Measurements from ENCODE around the gene MIB2.
"Not testable (repeated sequence)": the region's sequence is repeated elsewhere in the genome, so short reads cannot be mapped to it uniquely, and the experiment has no call there.

Gene MIB2

DNA sequence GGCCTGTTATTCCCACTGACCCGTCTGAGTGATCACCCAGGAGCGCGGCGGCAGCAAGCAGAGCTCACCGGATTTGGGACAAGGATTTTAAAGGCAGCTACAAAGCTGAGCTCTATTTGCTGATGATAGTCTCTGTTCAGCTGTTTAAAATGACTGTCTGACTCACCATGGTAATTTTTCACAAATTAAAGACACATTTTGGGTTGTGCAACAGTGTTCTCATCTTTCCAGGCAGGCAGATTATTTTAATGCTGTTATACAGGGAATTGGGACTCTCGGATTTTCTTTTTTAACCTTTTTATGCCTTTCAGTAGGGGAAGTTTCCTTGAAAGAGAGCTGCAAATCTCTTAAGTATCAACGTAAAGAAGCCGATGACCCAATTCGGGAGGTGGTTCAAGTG is 47.1 kb downstream of the MIB2 start:
- H3K36me3 ChIP-seq (ENCODE audit: insufficient read depth, low read length), result peaks cover 13% of the 10 kb centered on the region
- not testable (repeated sequence) for H3K9me3 ChIP-seq (replicated peaks; ENCODE audit: low read length); H3K4me3 ChIP-seq (ENCODE audit: low read length); H3K4me1 ChIP-seq (ENCODE audit: control insufficient read depth, insufficient read depth, low read length); H3K9ac ChIP-seq (ENCODE audit: low read depth, low read length); H3K27me3 ChIP-seq (ENCODE audit: control insufficient read depth, insufficient read depth, low read length)
- peak overlapping the region; percentile 39 for H3K4me2 ChIP-seq (ENCODE audit: low read length)

GRCh38 chr1:1662830-1663560 is 47.7 kb downstream of the MIB2 start:
- not testable (repeated sequence) for H3K4me3 ChIP-seq (ENCODE audit: low read length); H3K9me3 ChIP-seq (replicated peaks; ENCODE audit: low read length); H3K27me3 ChIP-seq (ENCODE audit: control insufficient read depth, insufficient read depth, low read length); H3K4me1 ChIP-seq (ENCODE audit: control insufficient read depth, insufficient read depth, low read length); H3K9ac ChIP-seq (ENCODE audit: low read depth, low read length)
- peak overlapping the region; percentile 39 for H3K4me2 ChIP-seq (ENCODE audit: low read length)
- H3K36me3 ChIP-seq (ENCODE audit: insufficient read depth, low read length), result peaks cover 13% of the 10 kb centered on the region

DNA sequence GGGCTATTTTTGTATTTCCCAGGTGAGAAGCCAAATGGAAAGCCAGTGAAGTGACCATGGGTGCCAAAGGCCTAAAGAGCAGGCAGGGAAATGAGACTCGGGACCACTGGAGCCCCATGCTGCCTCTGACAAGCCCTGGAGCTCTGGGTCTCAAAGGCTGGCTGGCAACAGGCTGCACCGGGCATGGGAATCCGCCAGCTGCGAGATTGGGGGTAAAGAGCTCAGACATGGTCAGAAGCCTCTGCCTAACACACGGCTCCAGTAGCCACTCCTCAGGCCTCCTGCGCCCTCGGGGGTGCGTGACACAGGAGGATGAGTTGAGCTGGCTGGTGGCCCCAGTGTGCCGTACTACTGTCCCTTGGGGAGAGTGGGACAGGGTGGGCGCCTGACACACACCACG is 49.0 kb downstream of the MIB2 start:
- H3K36me3 ChIP-seq (ENCODE audit: insufficient read depth, low read length), result peaks cover 13% of the 10 kb centered on the region
- not testable (repeated sequence) for H3K9me3 ChIP-seq (replicated peaks; ENCODE audit: low read length); H3K27me3 ChIP-seq (ENCODE audit: control insufficient read depth, insufficient read depth, low read length); H3K4me1 ChIP-seq (ENCODE audit: control insufficient read depth, insufficient read depth, low read length); H3K4me2 ChIP-seq (ENCODE audit: low read length); H3K9ac ChIP-seq (ENCODE audit: low read depth, low read length); H3K4me3 ChIP-seq (ENCODE audit: low read length)

GRCh38 chr1:1664941-1665814 is 49.9 kb downstream of the MIB2 start:
- no peak overlapping the region for H3K9ac ChIP-seq (ENCODE audit: low read depth, low read length)
- H3K27me3 ChIP-seq (ENCODE audit: control insufficient read depth, insufficient read depth, low read length), result no peaks in the 10 kb centered on the region
- H3K9me3 ChIP-seq (replicated peaks; ENCODE audit: low read length), result no peaks in the 10 kb centered on the region
- no peak overlapping the region for H3K4me3 ChIP-seq (ENCODE audit: low read length)
- H3K4me1 ChIP-seq (ENCODE audit: control insufficient read depth, insufficient read depth, low read length), result peaks cover 9% of the 10 kb centered on the region
- H3K4me2 ChIP-seq (ENCODE audit: low read length), result no peak overlapping the region
- peaks cover 20% of the 10 kb centered on the region for H3K36me3 ChIP-seq (ENCODE audit: insufficient read depth, low read length)

GRCh38 chr1:1665815-1666251 is 50.5 kb downstream of the MIB2 start:
- H3K4me2 ChIP-seq (ENCODE audit: low read length), result no peak overlapping the region
- H3K4me3 ChIP-seq (ENCODE audit: low read length), result no peak overlapping the region
- H3K9ac ChIP-seq (ENCODE audit: low read depth, low read length), result no peak overlapping the region
- peaks cover 21% of the 10 kb centered on the region for H3K36me3 ChIP-seq (ENCODE audit: insufficient read depth, low read length)
- no peaks in the 10 kb centered on the region for H3K27me3 ChIP-seq (ENCODE audit: control insufficient read depth, insufficient read depth, low read length)
- H3K9me3 ChIP-seq (replicated peaks; ENCODE audit: low read length), result no peaks in the 10 kb centered on the region
- H3K4me1 ChIP-seq (ENCODE audit: control insufficient read depth, insufficient read depth, low read length), result peaks cover 9% of the 10 kb centered on the region

GRCh38 chr1:1666526-1666925 is 51.2 kb downstream of the MIB2 start:
- no peaks in the 10 kb centered on the region for H3K27me3 ChIP-seq (ENCODE audit: control insufficient read depth, insufficient read depth, low read length)
- H3K4me1 ChIP-seq (ENCODE audit: control insufficient read depth, insufficient read depth, low read length), result peaks cover 5% of the 10 kb centered on the region
- H3K9ac ChIP-seq (ENCODE audit: low read depth, low read length), result no peak overlapping the region
- H3K9me3 ChIP-seq (replicated peaks; ENCODE audit: low read length), result no peaks in the 10 kb centered on the region
- H3K4me3 ChIP-seq (ENCODE audit: low read length), result no peak overlapping the region
- H3K36me3 ChIP-seq (ENCODE audit: insufficient read depth, low read length), result peaks cover 28% of the 10 kb centered on the region
- H3K4me2 ChIP-seq (ENCODE audit: low read length), result no peak overlapping the region

DNA sequence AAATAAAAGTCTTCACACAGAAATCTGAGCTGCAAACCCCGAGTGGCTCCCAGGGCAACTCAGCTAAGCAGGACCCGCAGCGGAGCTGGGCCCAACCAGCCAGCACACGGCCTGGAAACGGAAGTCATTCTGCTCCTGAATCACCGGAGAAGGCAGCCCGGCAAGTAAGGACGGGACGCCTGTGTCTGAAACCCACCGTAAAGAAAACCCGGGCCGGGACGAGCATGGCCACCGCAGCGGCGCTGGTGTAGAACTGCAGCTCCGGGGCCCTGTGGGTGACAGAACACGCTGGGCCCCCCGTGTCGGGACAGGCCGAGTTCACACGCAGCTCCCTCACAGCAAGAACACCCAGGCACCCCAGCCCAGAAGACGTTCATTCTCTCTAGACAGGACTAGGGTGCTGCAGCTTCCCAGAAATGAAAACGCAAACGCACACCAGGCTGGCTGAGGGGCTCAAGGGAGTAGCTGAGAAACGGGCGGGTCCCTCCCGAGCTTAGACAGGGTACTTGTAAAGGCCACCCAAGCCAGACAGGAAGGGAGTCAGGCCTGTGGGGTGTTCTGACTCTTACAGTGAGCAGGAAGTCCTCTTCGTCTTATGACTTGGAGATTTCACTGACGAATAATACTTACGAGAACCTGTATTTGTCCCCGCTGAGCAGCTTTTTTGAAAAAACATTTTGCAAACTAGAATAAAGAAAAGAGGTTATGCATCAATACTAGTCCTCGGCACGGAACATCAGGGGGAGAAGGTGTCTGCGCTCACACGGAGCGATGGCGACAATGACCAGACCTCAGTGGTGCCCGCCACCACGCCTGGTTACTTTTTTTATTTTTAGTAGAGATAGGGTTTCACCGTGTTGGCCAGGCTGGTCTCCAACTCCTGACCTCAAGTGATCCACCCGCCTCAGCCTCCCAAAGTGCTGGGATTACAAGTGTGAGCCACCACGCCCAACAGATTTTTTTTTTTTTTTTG is 54.5 kb downstream of the MIB2 start:
- H3K4me3 ChIP-seq (ENCODE audit: low read length), result no peak overlapping the region
- H3K36me3 ChIP-seq (ENCODE audit: insufficient read depth, low read length), result peaks cover 37% of the 10 kb centered on the region
- no peaks in the 10 kb centered on the region for H3K27me3 ChIP-seq (ENCODE audit: control insufficient read depth, insufficient read depth, low read length)
- no peak overlapping the region for H3K4me2 ChIP-seq (ENCODE audit: low read length)
- H3K9me3 ChIP-seq (replicated peaks; ENCODE audit: low read length), result no peaks in the 10 kb centered on the region
- H3K9ac ChIP-seq (ENCODE audit: low read depth, low read length), result no peak overlapping the region
- no peaks in the 10 kb centered on the region for H3K4me1 ChIP-seq (ENCODE audit: control insufficient read depth, insufficient read depth, low read length)

GRCh38 chr1:1670866-1671265 is 55.6 kb downstream of the MIB2 start:
- H3K27me3 ChIP-seq (ENCODE audit: control insufficient read depth, insufficient read depth, low read length), result no peaks in the 10 kb centered on the region
- H3K9me3 ChIP-seq (replicated peaks; ENCODE audit: low read length), result no peaks in the 10 kb centered on the region
- no peak overlapping the region for H3K9ac ChIP-seq (ENCODE audit: low read depth, low read length)
- peaks cover 30% of the 10 kb centered on the region for H3K36me3 ChIP-seq (ENCODE audit: insufficient read depth, low read length)
- H3K4me2 ChIP-seq (ENCODE audit: low read length), result no peak overlapping the region
- H3K4me3 ChIP-seq (ENCODE audit: low read length), result no peak overlapping the region
- H3K4me1 ChIP-seq (ENCODE audit: control insufficient read depth, insufficient read depth, low read length), result no peaks in the 10 kb centered on the region

GRCh38 chr1:1671365-1672119 is 56.2 kb downstream of the MIB2 start:
- Histone ChIP-seq H3K4me3 (ENCODE audit: low read length) (no peak overlapping the region), H3K4me2 (ENCODE audit: low read length) (no peak overlapping the region), H3K9ac (ENCODE audit: low read depth, low read length) (no peak overlapping the region), H3K9me3 (replicated peaks; ENCODE audit: low read length) (no peaks in the 10 kb centered on the region), H3K4me1 (ENCODE audit: control insufficient read depth, insufficient read depth, low read length) (no peaks in the 10 kb centered on the region), H3K27me3 (ENCODE audit: control insufficient read depth, insufficient read depth, low read length) (no peaks in the 10 kb centered on the region), H3K36me3 (ENCODE audit: insufficient read depth, low read length) (peaks cover 24% of the 10 kb centered on the region)

- Histone ChIP-seq H3K36me3 (ENCODE audit: insufficient read depth, low read length) (peaks cover 24% of the 10 kb centered on the region), H3K9me3 (replicated peaks; ENCODE audit: low read length) (no peaks in the 10 kb centered on the region), H3K4me3 (ENCODE audit: low read length) (no peak overlapping the region), H3K27me3 (ENCODE audit: control insufficient read depth, insufficient read depth, low read length) (no peaks in the 10 kb centered on the region), H3K4me1 (ENCODE audit: control insufficient read depth, insufficient read depth, low read length) (no peaks in the 10 kb centered on the region), H3K9ac (ENCODE audit: low read depth, low read length) (no peak overlapping the region), H3K4me2 (ENCODE audit: low read length) (no peak overlapping the region)
Measured at GRCh38 chr1:1672181-1672965, 57.1 kb downstream of the MIB2 start.
